Measurements from ENCODE around the gene GPR176.
A peak's percentile ranks its signal among the peaks of the same experiment; 100 is the strongest.

The GPR176 gene

DNA sequence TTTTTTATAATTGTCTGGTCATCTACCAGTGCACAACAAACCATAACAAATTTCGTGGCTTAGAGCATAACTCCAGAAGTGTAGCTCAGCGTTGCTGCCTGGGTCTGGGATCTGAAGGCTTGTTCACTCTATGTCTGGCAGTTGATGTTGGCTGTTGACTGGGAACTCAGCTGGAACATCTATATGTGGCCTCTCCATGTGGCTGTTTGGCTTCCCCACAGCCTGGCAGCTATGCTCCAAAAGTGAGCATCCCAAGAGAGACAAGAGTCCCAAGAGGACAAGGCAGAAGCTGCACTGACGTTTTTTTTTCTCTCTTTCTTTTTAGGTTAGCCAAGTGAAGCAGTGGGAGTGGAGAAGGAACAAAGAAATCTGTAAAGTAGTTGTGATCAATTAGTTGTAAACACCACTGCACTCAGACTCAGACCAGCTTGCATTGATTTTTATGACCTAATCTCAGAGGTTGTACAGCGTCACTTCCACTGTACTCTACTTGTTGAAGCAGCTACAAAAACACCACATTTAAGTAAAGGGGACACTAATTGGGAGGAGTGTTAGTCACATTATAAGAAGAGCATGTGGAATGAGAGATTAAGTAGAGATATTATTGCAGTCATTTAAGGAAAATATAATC, 2.5 kb upstream of the GPR176 start:
- no peak for DNase-seq (ENCODE audit: low spot score)
- WGBS, 2 donors (ENCODE audit: extremely low coverage in 2 of 2, insufficient read length in 2 of 2, insufficient replicate concordance in 1 of 2) = no CpG with 5 or more reads among the region's 4 CpGs
- no peak overlapping the region for H2BK15ac ChIP-seq (ENCODE audit: low read length)
- H4K8ac ChIP-seq (ENCODE audit: low read depth, low read length) = no peak overlapping the region
- H3K4me2 ChIP-seq (ENCODE audit: insufficient read depth, low read length, poor library complexity, severe bottlenecking) = no peak overlapping the region
- H3K14ac ChIP-seq (ENCODE audit: low read length) = no peak overlapping the region
- H3K4ac ChIP-seq (ENCODE audit: low read length) = no peak overlapping the region
- H3K18ac ChIP-seq (ENCODE audit: low read length) = no peak overlapping the region
- no peak overlapping the region for H2BK12ac ChIP-seq (ENCODE audit: low read length)
- no peak overlapping the region for H3K4me3 ChIP-seq (ENCODE audit: low read length in 2 of 2)
- H3K27me3 ChIP-seq (ENCODE audit: control insufficient read depth in 3 of 3, insufficient read depth in 3 of 3, low read depth in 1 of 3, low read length in 3 of 3) = peaks cover 0 to 70% (median 0%) of the 10 kb centered on the region in 3 experiments
- H3K9ac ChIP-seq (ENCODE audit: low read depth, low read length, poor library complexity) = no peak overlapping the region
- H2AFZ ChIP-seq (ENCODE audit: low read length) = peak overlapping the region; percentile 5
- H3K79me1 ChIP-seq (ENCODE audit: low read depth, low read length) = peaks cover 5% of the 10 kb centered on the region
- H3K4me1 ChIP-seq (ENCODE audit: control insufficient read depth in 2 of 2, insufficient read depth in 1 of 2, low read depth in 1 of 2, low read length in 2 of 2) = peaks cover 0 to 3% of the 10 kb centered on the region in 2 donors
- no peak overlapping the region for H3K27ac ChIP-seq (replicated peaks; ENCODE audit: low read length)
- no peak overlapping the region for H2AK5ac ChIP-seq (ENCODE audit: low read depth, low read length)
- no peak overlapping the region for H2BK120ac ChIP-seq (ENCODE audit: low read depth, low read length)
- H2BK5ac ChIP-seq (ENCODE audit: low read length) = no peak overlapping the region
- H4K91ac ChIP-seq (ENCODE audit: low read depth, low read length, poor library complexity) = no peak overlapping the region
- H3K36me3 ChIP-seq (replicated peaks in 1 of 2; ENCODE audit: control insufficient read depth in 2 of 2, insufficient read depth in 2 of 2, low read length in 2 of 2) = no peaks in the 10 kb centered on the region
- no peak overlapping the region for H3K23ac ChIP-seq (ENCODE audit: low read depth, low read length, poor library complexity)
- H3K9me3 ChIP-seq (replicated peaks in 1 of 2; ENCODE audit: control insufficient read depth in 2 of 2, insufficient read depth in 1 of 2, low read depth in 1 of 2, low read length in 2 of 2) = peaks cover 0 to 18% of the 10 kb centered on the region in 2 donors

DNA sequence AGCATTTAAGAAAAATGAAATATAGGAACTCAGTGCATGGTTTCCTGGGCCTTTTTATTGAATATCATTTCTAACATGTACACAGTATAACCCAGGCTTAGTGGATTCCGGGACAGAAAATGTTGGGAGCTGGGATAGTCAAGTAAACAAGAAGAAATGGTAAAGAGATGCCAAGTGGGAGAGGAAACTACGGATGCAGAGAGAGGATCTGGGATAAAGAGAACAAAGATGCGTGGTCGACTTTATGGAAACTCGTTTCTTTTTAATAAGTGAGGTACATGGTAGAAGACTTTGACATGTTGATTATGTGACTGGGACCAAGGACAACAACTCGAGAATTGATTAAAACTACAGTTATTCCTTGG, 1.2 kb upstream of the GPR176 start:
- no CpG with 5 or more reads among the region's 6 CpGs for WGBS, 2 donors (ENCODE audit: extremely low coverage in 2 of 2, insufficient read length in 2 of 2, insufficient replicate concordance in 1 of 2)

DNA sequence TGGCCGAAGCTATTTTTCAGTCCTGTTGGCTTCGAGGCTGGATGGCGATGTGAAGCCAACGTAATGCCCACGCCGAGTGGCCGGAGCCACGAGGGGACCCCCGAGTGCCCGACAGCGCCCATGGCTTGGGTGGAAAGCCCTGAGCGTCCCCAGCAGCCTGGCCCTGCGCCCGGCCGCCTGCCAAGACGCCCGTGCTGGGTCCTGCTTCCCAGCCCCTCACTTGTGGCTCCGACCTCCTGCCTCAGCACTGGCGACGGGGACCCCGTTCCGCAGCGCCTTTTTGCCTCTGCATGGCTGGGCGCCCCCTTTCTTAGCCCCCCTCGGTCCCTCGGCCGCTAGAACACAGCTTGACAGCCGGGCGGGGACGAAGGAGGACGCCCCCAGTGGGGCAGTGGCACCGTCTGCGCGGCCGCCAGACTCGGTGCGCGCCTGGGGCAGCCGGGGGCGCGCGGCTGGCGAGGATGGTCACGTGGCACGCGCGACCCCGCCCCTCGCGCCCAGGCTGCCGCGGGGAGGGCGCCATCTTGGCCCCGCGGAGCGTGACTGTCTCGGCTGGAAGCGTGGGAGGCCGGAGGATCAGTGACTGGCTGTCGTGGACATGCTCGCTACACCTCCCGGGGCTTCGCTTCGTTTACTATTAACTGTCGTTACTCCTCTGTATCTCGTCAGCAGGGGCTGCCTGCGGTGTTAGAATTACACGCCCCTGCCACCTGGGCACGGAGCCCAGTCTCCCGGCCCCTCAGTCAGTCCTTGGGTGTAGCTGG, 626 bp upstream of the GPR176 start:
- H2BK5ac ChIP-seq (ENCODE audit: low read length) = no peak overlapping the region
- H4K91ac ChIP-seq (ENCODE audit: low read depth, low read length, poor library complexity) = no peak overlapping the region
- peak overlapping the region; percentile 98 for H3K18ac ChIP-seq (ENCODE audit: low read length)
- H2AK5ac ChIP-seq (ENCODE audit: low read depth, low read length) = peak overlapping the region; percentile 95
- H2BK12ac ChIP-seq (ENCODE audit: low read length) = peak overlapping the region; percentile 46
- H3K27ac ChIP-seq (replicated peaks; ENCODE audit: low read length) = peak overlapping the region; percentile 9
- H3K23ac ChIP-seq (ENCODE audit: low read depth, low read length, poor library complexity) = peak overlapping the region; percentile 98
- peak overlapping the region; percentile 91 for H2BK15ac ChIP-seq (ENCODE audit: low read length)
- no peak overlapping the region for H3K4ac ChIP-seq (ENCODE audit: low read length)
- peaks cover 0 to 3% of the 10 kb centered on the region in 2 donors for H3K4me1 ChIP-seq (ENCODE audit: control insufficient read depth in 2 of 2, insufficient read depth in 1 of 2, low read depth in 1 of 2, low read length in 2 of 2)
- H3K4me3 ChIP-seq (ENCODE audit: low read length in 2 of 2) = peak overlapping the region; percentile 30 to 93
- H3K36me3 ChIP-seq (replicated peaks in 1 of 2; ENCODE audit: control insufficient read depth in 2 of 2, insufficient read depth in 2 of 2, low read length in 2 of 2) = no peaks in the 10 kb centered on the region
- H3K9ac ChIP-seq (ENCODE audit: low read depth, low read length, poor library complexity) = peak overlapping the region; percentile 91
- H2AFZ ChIP-seq (ENCODE audit: low read length) = peak overlapping the region; percentile 97
- peaks cover 0 to 83% (median 0%) of the 10 kb centered on the region in 3 experiments for H3K27me3 ChIP-seq (ENCODE audit: control insufficient read depth in 3 of 3, insufficient read depth in 3 of 3, low read depth in 1 of 3, low read length in 3 of 3)
- peaks cover 5% of the 10 kb centered on the region for H3K79me1 ChIP-seq (ENCODE audit: low read depth, low read length)
- peaks cover 0 to 18% of the 10 kb centered on the region in 2 donors for H3K9me3 ChIP-seq (replicated peaks in 1 of 2; ENCODE audit: control insufficient read depth in 2 of 2, insufficient read depth in 1 of 2, low read depth in 1 of 2, low read length in 2 of 2)
- peak overlapping the region; percentile 96 for H2BK120ac ChIP-seq (ENCODE audit: low read depth, low read length)
- WGBS, 2 donors (ENCODE audit: extremely low coverage in 2 of 2, insufficient read length in 2 of 2, insufficient replicate concordance in 1 of 2) = no CpG with 5 or more reads among the region's 70 CpGs
- H4K8ac ChIP-seq (ENCODE audit: low read depth, low read length) = peak overlapping the region; percentile 98
- H3K14ac ChIP-seq (ENCODE audit: low read length) = peak overlapping the region; percentile 94
- peak overlapping the region; percentile 93 for H3K4me2 ChIP-seq (ENCODE audit: insufficient read depth, low read length, poor library complexity, severe bottlenecking)
- peak; percentile 63 for DNase-seq (ENCODE audit: low spot score)

More for the DNA sequence above, 1.2 kb upstream of the GPR176 start:
- Histone ChIP-seq H3K9me3 (replicated peaks in 1 of 2; ENCODE audit: control insufficient read depth in 2 of 2, insufficient read depth in 1 of 2, low read depth in 1 of 2, low read length in 2 of 2) (peaks cover 0 to 18% of the 10 kb centered on the region in 2 donors), H3K4ac (ENCODE audit: low read length) (no peak overlapping the region), H4K8ac (ENCODE audit: low read depth, low read length) (no peak overlapping the region), H3K4me1 (ENCODE audit: control insufficient read depth in 2 of 2, insufficient read depth in 1 of 2, low read depth in 1 of 2, low read length in 2 of 2) (peaks cover 0 to 3% of the 10 kb centered on the region in 2 donors), H2BK12ac (ENCODE audit: low read length) (no peak overlapping the region), H3K27me3 (ENCODE audit: control insufficient read depth in 3 of 3, insufficient read depth in 3 of 3, low read depth in 1 of 3, low read length in 3 of 3) (peaks cover 0 to 82% (median 0%) of the 10 kb centered on the region in 3 experiments), H2BK15ac (ENCODE audit: low read length) (no peak overlapping the region), H3K4me2 (ENCODE audit: insufficient read depth, low read length, poor library complexity, severe bottlenecking) (peak overlapping the region; percentile 93), H3K18ac (ENCODE audit: low read length) (no peak overlapping the region), H3K14ac (ENCODE audit: low read length) (no peak overlapping the region), H4K91ac (ENCODE audit: low read depth, low read length, poor library complexity) (no peak overlapping the region), H3K36me3 (replicated peaks in 1 of 2; ENCODE audit: control insufficient read depth in 2 of 2, insufficient read depth in 2 of 2, low read length in 2 of 2) (no peaks in the 10 kb centered on the region), H2BK5ac (ENCODE audit: low read length) (no peak overlapping the region), H3K23ac (ENCODE audit: low read depth, low read length, poor library complexity) (no peak overlapping the region), H2AK5ac (ENCODE audit: low read depth, low read length) (no peak overlapping the region), H3K79me1 (ENCODE audit: low read depth, low read length) (peaks cover 5% of the 10 kb centered on the region), H3K9ac (ENCODE audit: low read depth, low read length, poor library complexity) (no peak overlapping the region), H3K4me3 (ENCODE audit: low read length in 2 of 2) (peak overlapping the region in 1 of 2 donors; percentile 93), H2AFZ (ENCODE audit: low read length) (peak overlapping the region; percentile 97), H2BK120ac (ENCODE audit: low read depth, low read length) (no peak overlapping the region), H3K27ac (replicated peaks; ENCODE audit: low read length) (no peak overlapping the region)
- no peak for DNase-seq (ENCODE audit: low spot score)

DNA sequence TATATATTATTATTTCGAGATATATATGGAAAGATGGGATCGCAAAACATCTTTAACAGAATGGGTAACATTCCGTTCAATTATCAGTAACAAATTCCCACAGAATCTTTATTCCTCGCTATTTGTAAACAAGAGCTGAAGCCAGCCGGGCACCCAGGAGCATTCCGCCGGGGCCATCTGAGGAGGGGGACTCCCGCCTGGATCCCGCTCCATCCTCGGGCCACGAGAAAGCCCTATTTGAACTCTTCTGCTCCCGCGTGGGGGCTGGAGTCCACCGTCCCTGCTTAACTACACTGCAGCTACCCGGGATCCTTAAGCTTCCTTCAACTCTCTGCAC, 687 bp downstream of the GPR176 start:
- Histone ChIP-seq H2BK12ac (ENCODE audit: low read length) (peak overlapping the region; percentile 41), H4K91ac (ENCODE audit: low read depth, low read length, poor library complexity) (no peak overlapping the region), H3K14ac (ENCODE audit: low read length) (peak overlapping the region; percentile 14), H3K4me1 (ENCODE audit: control insufficient read depth in 2 of 2, insufficient read depth in 1 of 2, low read depth in 1 of 2, low read length in 2 of 2) (peaks cover 0 to 3% of the 10 kb centered on the region in 2 donors), H2AFZ (ENCODE audit: low read length) (peak overlapping the region; percentile 97), H3K36me3 (replicated peaks in 1 of 2; ENCODE audit: control insufficient read depth in 2 of 2, insufficient read depth in 2 of 2, low read length in 2 of 2) (no peaks in the 10 kb centered on the region), H2BK5ac (ENCODE audit: low read length) (peak overlapping the region; percentile 13), H3K9me3 (replicated peaks in 1 of 2; ENCODE audit: control insufficient read depth in 2 of 2, insufficient read depth in 1 of 2, low read depth in 1 of 2, low read length in 2 of 2) (peaks cover 0 to 18% of the 10 kb centered on the region in 2 donors), H2BK15ac (ENCODE audit: low read length) (no peak overlapping the region), H3K4ac (ENCODE audit: low read length) (no peak overlapping the region), H3K27me3 (ENCODE audit: control insufficient read depth in 3 of 3, insufficient read depth in 3 of 3, low read depth in 1 of 3, low read length in 3 of 3) (peaks cover 0 to 75% (median 0%) of the 10 kb centered on the region in 3 experiments), H3K79me1 (ENCODE audit: low read depth, low read length) (peaks cover 5% of the 10 kb centered on the region), H3K23ac (ENCODE audit: low read depth, low read length, poor library complexity) (peak overlapping the region; percentile 91), H3K4me2 (ENCODE audit: insufficient read depth, low read length, poor library complexity, severe bottlenecking) (peak overlapping the region; percentile 93), H3K4me3 (ENCODE audit: low read length in 2 of 2) (peak overlapping the region in 1 of 2 donors; percentile 93), H3K9ac (ENCODE audit: low read depth, low read length, poor library complexity) (peak overlapping the region; percentile 96), H2BK120ac (ENCODE audit: low read depth, low read length) (peak overlapping the region; percentile 47), H3K18ac (ENCODE audit: low read length) (peak overlapping the region; percentile 96), H2AK5ac (ENCODE audit: low read depth, low read length) (no peak overlapping the region), H4K8ac (ENCODE audit: low read depth, low read length) (no peak overlapping the region), H3K27ac (replicated peaks; ENCODE audit: low read length) (no peak overlapping the region)
- no CpG with 5 or more reads among the region's 15 CpGs for WGBS, 2 donors (ENCODE audit: extremely low coverage in 2 of 2, insufficient read length in 2 of 2, insufficient replicate concordance in 1 of 2)
- DNase-seq (ENCODE audit: low spot score) = no peak

Measured in neuronal stem cell (in vitro differentiated cells).